Natural killer cell treated with Interleukin-12 subunit alpha and Interleukin-12 subunit beta and Interleukin-15 and Interleukin-18, amount 100 ng/mL, for 72 hours (primary cell): ENCODE data around the gene CCDC102B. TPM values are rescaled to one million over a fixed set of nuclear protein-coding genes. Genes with fewer than 3 reads are reported as not detected.
"Not testable (repeated sequence)": the region's sequence is repeated elsewhere in the genome, so short reads cannot be mapped to it uniquely, and the experiment has no call there.

ENCODE experiments used
- ATAC-seq, 2 donors: fragments of 150-1000 bp; cut with Tn5 transposase in 1 of 2; sonication (Bioruptor Pico), chemical (Tn5 transposase) in 1 of 2; 2 replicates each; pipeline ENCODE4 v1.10.0; 2021
- DNase-seq: peaks from one replicate; pipeline ENCODE4 v3.0.0; 2022; ENCODE audit warnings: low spot score
- H3K27ac Mint-ChIP-seq, 2 donors: 1 replicate in 1 of 2; 2 replicates in 1 of 2; pipeline ENCODE4 v1.8.0; 2022; ENCODE audit warnings: mixed read lengths in 2 of 2, mild to moderate bottlenecking in 1 of 2, moderate library complexity in 1 of 2
- H3K27me3 Mint-ChIP-seq, 2 donors: 1 replicate in 1 of 2; 2 replicates in 1 of 2; pipeline ENCODE4 v1.8.0; 2022; ENCODE audit warnings: mixed read lengths in 2 of 2
- H3K36me3 Mint-ChIP-seq: one replicate; pipeline ENCODE4 v1.8.0; 2022; ENCODE audit warnings: mixed read lengths
- H3K4me1 Mint-ChIP-seq, 2 donors: 1 replicate in 1 of 2; 2 replicates in 1 of 2; pipeline ENCODE4 v1.8.0; 2022; ENCODE audit warnings: low read depth in 2 of 2, mixed read lengths in 2 of 2, mild to moderate bottlenecking in 1 of 2
- H3K4me3 Mint-ChIP-seq: one replicate; pipeline ENCODE4 v1.8.0; 2022; ENCODE audit warnings: mixed read lengths
- H3K9me3 Mint-ChIP-seq: 2 replicates; pipeline ENCODE4 v1.8.0; 2022; ENCODE audit warnings: mixed read lengths
- total RNA-seq, 2 donors: library from RNA; stranded (reverse); gene quantifications; one replicate each; pipeline ENCODE4 v1.2.3, GENCODE V29; 2022

CCDC102B gene
- total RNA-seq, 2 donors from 2014 or later: 1.0 to 1.5 TPM

- Mint-ChIP-seq H3K4me3 (no peak overlapping the region), H3K36me3 (no peaks in the 10 kb centered on the region), H3K27me3 (no peaks in the 10 kb centered on the region), H3K27ac (no peak overlapping the region), H3K9me3 (peaks cover 2% of the 10 kb centered on the region), H3K4me1 (no peaks in the 10 kb centered on the region)
- no peak for DNase-seq
- ATAC-seq: no peak
These were observed 186.5 kb downstream of the CCDC102B start for GRCh38 chr18:68984342-68984741.

GRCh38 chr18:68985172-68985820, 187.4 kb downstream of the CCDC102B start:
- H3K27ac Mint-ChIP-seq: no peak overlapping the region
- H3K9me3 Mint-ChIP-seq: peaks cover 5% of the 10 kb centered on the region
- H3K4me1 Mint-ChIP-seq: no peaks in the 10 kb centered on the region
- DNase-seq (no peak), ATAC-seq (no peak)
- no peaks in the 10 kb centered on the region for H3K27me3 Mint-ChIP-seq
- no peak overlapping the region for H3K4me3 Mint-ChIP-seq
- H3K36me3 Mint-ChIP-seq: peaks cover 4% of the 10 kb centered on the region

GRCh38 chr18:68991286-68991685, 193.4 kb downstream of the CCDC102B start:
- DNase-seq (no peak), ATAC-seq (no peak)
- Mint-ChIP-seq H3K4me3 (no peak overlapping the region), H3K9me3 (peaks cover 9% of the 10 kb centered on the region), H3K4me1 (no peaks in the 10 kb centered on the region), H3K27me3 (no peaks in the 10 kb centered on the region), H3K36me3 (peaks cover 4% of the 10 kb centered on the region), H3K27ac (no peak overlapping the region)

GRCh38 chr18:68992719-68993482, 195.0 kb downstream of the CCDC102B start:
- Mint-ChIP-seq H3K27me3 (no peaks in the 10 kb centered on the region), H3K27ac (no peak overlapping the region), H3K9me3 (peaks cover 9% of the 10 kb centered on the region), H3K4me1 (no peaks in the 10 kb centered on the region), H3K36me3 (peaks cover 4% of the 10 kb centered on the region), H3K4me3 (no peak overlapping the region)
- no peak for ATAC-seq
- DNase-seq: no peak

DNA sequence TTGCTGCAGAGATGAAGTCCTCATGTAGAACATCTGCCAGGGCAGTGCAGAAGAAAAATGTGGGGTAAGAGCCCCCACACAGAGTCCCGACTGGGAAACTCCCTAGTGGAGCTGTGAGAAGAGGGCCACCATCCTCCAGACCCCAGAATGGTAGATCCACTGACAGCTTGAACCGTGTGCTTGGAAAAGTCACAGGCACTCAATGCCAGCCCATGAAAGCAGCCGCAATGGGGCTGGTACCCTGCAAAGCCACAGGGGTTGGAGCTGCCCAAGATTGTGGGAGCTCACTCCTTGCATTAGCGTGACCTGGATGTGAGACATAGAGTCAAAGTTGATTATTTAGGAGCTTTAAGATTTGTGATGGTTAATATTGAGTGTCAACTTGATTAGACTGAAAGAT, 197.8 kb downstream of the CCDC102B start:
- Mint-ChIP-seq H3K27ac (no peak overlapping the region), H3K27me3 (no peaks in the 10 kb centered on the region), H3K9me3 (peaks cover 6% of the 10 kb centered on the region), H3K4me3 (no peak overlapping the region), H3K36me3 (no peaks in the 10 kb centered on the region), H3K4me1 (no peaks in the 10 kb centered on the region)
- no peak for DNase-seq
- ATAC-seq: no peak

DNA sequence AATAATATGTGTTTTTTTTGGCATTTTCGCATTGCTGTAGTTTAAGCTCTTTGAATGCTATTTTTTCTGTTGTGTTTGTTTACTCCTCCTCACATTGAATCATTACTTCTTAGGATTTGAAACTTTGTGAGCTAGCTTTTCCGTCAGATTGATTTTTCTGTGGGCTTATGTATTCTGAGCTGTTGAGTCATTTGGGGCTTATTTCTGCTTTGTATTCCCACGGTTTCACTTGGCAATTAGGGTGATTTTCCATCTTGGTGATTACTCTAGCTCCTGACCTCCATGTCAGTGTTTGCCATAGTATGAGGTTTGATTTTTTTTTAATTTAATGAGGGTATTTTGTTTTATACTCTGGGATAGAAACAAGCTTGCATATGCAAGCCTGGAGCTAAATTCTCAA, 200.0 kb downstream of the CCDC102B start:
- no peaks in the 10 kb centered on the region for H3K27me3 Mint-ChIP-seq
- H3K4me1 Mint-ChIP-seq: no peaks in the 10 kb centered on the region
- DNase-seq (no peak), ATAC-seq (no peak)
- no peaks in the 10 kb centered on the region for H3K36me3 Mint-ChIP-seq
- peaks cover 12% of the 10 kb centered on the region for H3K9me3 Mint-ChIP-seq
- H3K4me3 Mint-ChIP-seq: no peak overlapping the region
- no peak overlapping the region for H3K27ac Mint-ChIP-seq

GRCh38 chr18:69000366-69000765, 202.5 kb downstream of the CCDC102B start:
- no peaks in the 10 kb centered on the region for H3K4me1 Mint-ChIP-seq
- ATAC-seq (no peak), DNase-seq (no peak)
- H3K4me3 Mint-ChIP-seq: no peak overlapping the region
- no peaks in the 10 kb centered on the region for H3K27me3 Mint-ChIP-seq
- no peak overlapping the region for H3K27ac Mint-ChIP-seq
- no peaks in the 10 kb centered on the region for H3K36me3 Mint-ChIP-seq
- peaks cover 9% of the 10 kb centered on the region for H3K9me3 Mint-ChIP-seq

GRCh38 chr18:69002233-69002632, 204.4 kb downstream of the CCDC102B start:
- Mint-ChIP-seq H3K27me3 (no peaks in the 10 kb centered on the region), H3K27ac (no peak overlapping the region), H3K4me3 (no peak overlapping the region), H3K9me3 (peaks cover 6% of the 10 kb centered on the region), H3K36me3 (no peaks in the 10 kb centered on the region), H3K4me1 (no peaks in the 10 kb centered on the region)
- DNase-seq (no peak), ATAC-seq (no peak)

- not testable (repeated sequence) for H3K27me3 Mint-ChIP-seq, H3K9me3 Mint-ChIP-seq, H3K4me3 Mint-ChIP-seq, H3K36me3 Mint-ChIP-seq, ATAC-seq, H3K27ac Mint-ChIP-seq, DNase-seq, H3K4me1 Mint-ChIP-seq
These were observed 208.3 kb downstream of the CCDC102B start for GRCh38 chr18:69006212-69006611.

DNA sequence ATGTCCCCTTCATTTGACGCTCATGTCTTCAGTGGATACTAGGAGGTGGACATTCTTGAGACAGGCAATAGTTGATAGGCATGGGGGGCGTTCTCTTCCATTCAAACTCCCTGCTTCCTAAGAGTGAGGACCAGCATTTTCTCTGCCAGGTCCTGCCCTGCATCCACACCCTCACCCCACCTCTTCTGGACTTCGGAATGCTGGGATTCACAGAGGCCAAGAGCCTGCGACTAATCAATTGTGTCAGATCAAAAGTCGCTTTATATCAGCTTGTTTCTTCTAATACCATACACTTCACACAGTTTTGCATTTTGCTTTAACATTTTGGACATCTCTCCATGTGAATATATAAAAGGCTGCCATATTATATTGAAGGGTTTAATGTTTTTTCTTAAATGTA, 210.7 kb downstream of the CCDC102B start:
- H3K4me1 Mint-ChIP-seq: no peaks in the 10 kb centered on the region
- no peak for ATAC-seq
- no peaks in the 10 kb centered on the region for H3K27me3 Mint-ChIP-seq
- H3K9me3 Mint-ChIP-seq: no peaks in the 10 kb centered on the region
- H3K27ac Mint-ChIP-seq: no peak overlapping the region
- no peaks in the 10 kb centered on the region for H3K36me3 Mint-ChIP-seq
- H3K4me3 Mint-ChIP-seq: no peak overlapping the region
- no peak for DNase-seq

DNA sequence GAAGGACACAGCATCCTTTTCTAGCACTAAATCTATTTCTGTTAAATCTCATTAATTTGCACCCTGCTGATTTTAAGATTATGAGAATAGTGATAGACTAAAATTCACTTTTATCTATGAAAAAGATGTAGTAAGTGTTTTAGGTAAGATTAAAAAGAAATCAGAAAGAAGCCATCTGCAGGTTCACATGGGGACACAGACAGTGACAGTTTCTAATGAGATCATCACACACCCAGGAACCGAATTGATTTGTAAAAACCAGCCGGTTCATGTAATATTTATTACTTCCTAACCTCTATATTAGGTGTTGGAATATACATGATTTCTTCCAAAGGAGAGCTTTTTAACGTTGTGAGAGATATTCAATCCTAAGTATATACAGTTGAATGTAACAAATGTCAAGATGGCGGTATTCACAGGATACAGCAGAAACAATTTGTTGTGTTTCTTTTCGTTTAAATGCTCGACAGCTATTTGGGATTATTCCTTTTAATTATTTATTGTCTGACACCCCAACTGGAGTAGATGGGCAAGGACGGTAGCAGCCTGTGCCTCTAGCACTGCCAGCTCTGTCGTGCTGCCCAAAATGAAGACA, 223.4 kb downstream of the CCDC102B start:
- H3K27ac Mint-ChIP-seq: no peak overlapping the region

DNA sequence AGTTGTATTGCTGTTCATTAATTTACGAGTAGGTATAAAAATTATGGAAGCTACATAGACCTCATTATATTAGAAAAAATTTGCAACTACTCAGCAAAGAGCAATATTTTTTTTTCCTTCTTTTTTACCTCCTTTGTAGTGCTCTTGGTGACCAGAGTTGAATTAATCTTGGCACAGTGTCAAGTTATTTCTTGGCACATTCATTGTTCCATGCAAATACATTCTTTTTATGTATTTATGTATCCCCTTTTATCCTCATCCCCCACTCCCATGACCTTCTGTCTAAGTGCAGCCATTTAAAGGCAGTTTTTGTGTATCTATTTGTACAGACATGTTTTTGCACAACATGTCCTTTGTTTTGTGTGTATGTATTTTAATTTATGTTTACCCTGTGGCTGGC, 224.5 kb downstream of the CCDC102B start:
- ATAC-seq: no peak
- Mint-ChIP-seq H3K9me3 (peaks cover 9% of the 10 kb centered on the region), H3K4me1 (no peaks in the 10 kb centered on the region), H3K27me3 (no peaks in the 10 kb centered on the region), H3K4me3 (no peak overlapping the region), H3K27ac (no peak overlapping the region), H3K36me3 (no peaks in the 10 kb centered on the region)
- no peak for DNase-seq

More for the DNA sequence above, 223.4 kb downstream of the CCDC102B start:
- ATAC-seq (no peak), DNase-seq (no peak)
- no peaks in the 10 kb centered on the region for H3K36me3 Mint-ChIP-seq
- H3K9me3 Mint-ChIP-seq: peaks cover 9% of the 10 kb centered on the region
- no peak overlapping the region for H3K4me3 Mint-ChIP-seq
- no peaks in the 10 kb centered on the region for H3K27me3 Mint-ChIP-seq
- no peaks in the 10 kb centered on the region for H3K4me1 Mint-ChIP-seq

DNA sequence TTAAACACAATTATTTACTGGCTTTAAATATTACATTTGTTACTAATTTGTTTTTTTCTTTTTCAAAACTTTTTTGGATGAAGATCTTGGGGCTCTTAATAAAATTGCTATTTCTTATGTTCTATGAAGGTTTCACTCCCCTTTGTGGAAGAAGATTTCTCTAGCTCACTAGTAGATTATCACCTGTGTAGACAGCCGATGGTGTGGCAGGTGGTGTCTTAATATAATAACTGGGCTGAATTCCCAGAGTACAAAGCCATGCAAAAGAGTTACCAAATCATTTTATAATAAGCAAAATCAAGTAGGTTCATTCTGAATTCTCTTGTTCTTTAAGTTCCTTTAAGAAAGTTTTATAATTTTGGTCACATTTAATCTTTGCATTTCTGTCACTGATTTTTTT, 233.7 kb downstream of the CCDC102B start:
- peaks cover 3% of the 10 kb centered on the region for H3K9me3 Mint-ChIP-seq

GRCh38 chr18:69032009-69032408, 234.1 kb downstream of the CCDC102B start:
- ATAC-seq: no peak
- Mint-ChIP-seq H3K9me3 (peaks cover 7% of the 10 kb centered on the region), H3K4me3 (no peak overlapping the region), H3K27ac (no peak overlapping the region), H3K27me3 (no peaks in the 10 kb centered on the region), H3K36me3 (no peaks in the 10 kb centered on the region), H3K4me1 (no peaks in the 10 kb centered on the region)
- DNase-seq: no peak

More for the DNA sequence above, 233.7 kb downstream of the CCDC102B start:
- Mint-ChIP-seq H3K27me3 (no peaks in the 10 kb centered on the region), H3K27ac (no peak overlapping the region), H3K4me1 (no peaks in the 10 kb centered on the region), H3K4me3 (no peak overlapping the region), H3K36me3 (no peaks in the 10 kb centered on the region)
- ATAC-seq (no peak), DNase-seq (no peak)
